HFFc6 (cell line): Measurements from ENCODE around the gene PNKD. TPM values are rescaled to one million over a fixed set of nuclear protein-coding genes. Genes with fewer than 3 reads are reported as not detected.
A peak's percentile ranks its signal among the peaks of the same experiment; 100 is the strongest.

ENCODE experiments used
- DNase-seq: peaks from one replicate; pipeline ENCODE4 v3.0.0-alpha.2; 2018
- H3K27ac Mint-ChIP-seq: 2 replicates; pipeline ENCODE4 v1.8.0; 2020; ENCODE audit warnings: mild to moderate bottlenecking, mixed read lengths
- H3K27me3 Mint-ChIP-seq: 2 replicates; pipeline ENCODE4 v1.8.0; 2021; ENCODE audit warnings: mild to moderate bottlenecking, moderate library complexity, mixed read lengths; ENCODE audit not compliant: insufficient read depth
- H3K36me3 Mint-ChIP-seq: 2 replicates; pipeline ENCODE4 v1.8.0; 2021; ENCODE audit warnings: low read depth, mixed read lengths
- H3K4me1 Mint-ChIP-seq: 2 replicates; pipeline ENCODE4 v1.8.0; 2020; ENCODE audit warnings: low read depth, mixed read lengths
- H3K4me3 Mint-ChIP-seq: 2 replicates; pipeline ENCODE4 v1.8.0; 2020; ENCODE audit warnings: mild to moderate bottlenecking, moderate library complexity, mixed read lengths
- H3K9me3 Mint-ChIP-seq: 2 replicates; pipeline ENCODE4 v1.8.0; 2020; ENCODE audit warnings: mild to moderate bottlenecking, mixed read lengths
- CTCF ChIP-seq: fragments of 200-600 bp; sonication (generic); IDR thresholded peaks from 2 replicates; pipeline ENCODE4 v1.5.0; 2021; ENCODE audit warnings: antibody characterized with exemption, mild to moderate bottlenecking
- total RNA-seq, 6 experiments: library from RNA; stranded (reverse); fragmentation: NEBNext Ultra II Directional; extraction: Animal tissue kit (Norgen Biotek cat#: 25700); gene quantifications; 2 replicates in 1 of 6; 3 replicates in 5 of 6; pipeline ENCODE4 v1.2.3, GENCODE V29; 2021

Gene PNKD
- total RNA-seq, 6 experiments from 2014 or later, result 50.8 to 62.8 (median 57.7) TPM

GRCh38 chr2:218340656-218341055 is 70.3 kb downstream of the PNKD start:
- TF ChIP-seq CTCF, result no peak
- H3K9me3 Mint-ChIP-seq, result no peaks in the 10 kb centered on the region
- H3K27me3 Mint-ChIP-seq, result peaks cover 7% of the 10 kb centered on the region
- no peak overlapping the region for H3K27ac Mint-ChIP-seq
- no peak overlapping the region for H3K4me3 Mint-ChIP-seq
- no peak for DNase-seq
- no peaks in the 10 kb centered on the region for H3K36me3 Mint-ChIP-seq
- peaks cover 10% of the 10 kb centered on the region for H3K4me1 Mint-ChIP-seq

GRCh38 chr2:218341381-218341780 is 71.1 kb downstream of the PNKD start:
- no peaks in the 10 kb centered on the region for H3K36me3 Mint-ChIP-seq
- DNase-seq, result no peak
- H3K27me3 Mint-ChIP-seq, result peaks cover 9% of the 10 kb centered on the region
- H3K4me3 Mint-ChIP-seq, result no peak overlapping the region
- no peak for TF ChIP-seq CTCF
- H3K27ac Mint-ChIP-seq, result no peak overlapping the region
- no peaks in the 10 kb centered on the region for H3K9me3 Mint-ChIP-seq
- H3K4me1 Mint-ChIP-seq, result peaks cover 10% of the 10 kb centered on the region

GRCh38 chr2:218342837-218343236 is 72.5 kb downstream of the PNKD start:
- H3K4me3 Mint-ChIP-seq, result no peak overlapping the region
- peaks cover 5% of the 10 kb centered on the region for H3K27me3 Mint-ChIP-seq
- H3K27ac Mint-ChIP-seq, result no peak overlapping the region
- TF ChIP-seq CTCF, result no peak
- DNase-seq, result no peak
- H3K36me3 Mint-ChIP-seq, result no peaks in the 10 kb centered on the region
- peaks cover 10% of the 10 kb centered on the region for H3K4me1 Mint-ChIP-seq
- H3K9me3 Mint-ChIP-seq, result no peaks in the 10 kb centered on the region

- Mint-ChIP-seq H3K36me3 (no peaks in the 10 kb centered on the region), H3K9me3 (no peaks in the 10 kb centered on the region), H3K27me3 (peaks cover 3% of the 10 kb centered on the region), H3K27ac (peak overlapping the region; percentile 39), H3K4me3 (no peak overlapping the region), H3K4me1 (peaks cover 10% of the 10 kb centered on the region)
- peak; percentile 44 for DNase-seq
- TF ChIP-seq CTCF, result no peak; the same call in 1 of the 2 replicates
Measured at GRCh38 chr2:218343591-218343990, 73.3 kb downstream of the PNKD start.

GRCh38 chr2:218344090-218344754 is 73.9 kb downstream of the PNKD start:
- Mint-ChIP-seq H3K9me3 (no peaks in the 10 kb centered on the region), H3K4me3 (no peak overlapping the region), H3K36me3 (no peaks in the 10 kb centered on the region), H3K27ac (peak overlapping the region; percentile 39), H3K27me3 (peaks cover 3% of the 10 kb centered on the region), H3K4me1 (peaks cover 10% of the 10 kb centered on the region)
- no peak for DNase-seq
- no peak for TF ChIP-seq CTCF
